ENCODE results near the gene LRP1B.
"Not testable (repeated sequence)": the region's sequence is repeated elsewhere in the genome, so short reads cannot be mapped to it uniquely, and the experiment has no call there.

The LRP1B gene

DNA sequence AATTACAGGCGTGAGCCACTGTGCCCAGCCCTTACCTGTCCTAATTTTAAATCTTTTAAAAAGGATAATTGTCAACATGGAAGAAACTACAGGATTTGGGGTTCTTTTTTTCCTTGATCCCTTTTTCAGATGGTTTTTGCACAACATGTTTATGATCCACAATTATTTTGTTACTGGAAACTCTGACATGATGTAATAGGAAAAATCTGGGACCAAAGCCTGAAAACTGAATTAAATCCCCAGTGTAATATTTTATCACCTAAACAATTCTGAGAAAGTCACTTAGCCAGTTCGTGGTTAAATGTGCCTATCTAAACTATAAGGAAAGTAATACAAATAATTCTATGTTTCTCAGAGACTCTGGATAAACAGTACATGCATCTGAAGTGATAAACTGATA is 1649.7 kb downstream of the LRP1B start:
- Mint-ChIP-seq H3K4me3 (no peak overlapping the region), H3K27me3 (no peaks in the 10 kb centered on the region), H3K36me3 (no peaks in the 10 kb centered on the region), H3K27ac (no peak overlapping the region), H3K9me3 (peaks cover 2% of the 10 kb centered on the region), H3K4me1 (no peaks in the 10 kb centered on the region)
- DNase-seq = no peak
- CTCF ChIA-PET = no interaction called here

- CTCF ChIA-PET = interaction anchor here (0.6 kb wide), 1 partner anchor 1642 kb away, joined by 3 read pairs; no protein-coding TSS in a partner anchor
These were observed 1657.0 kb downstream of the LRP1B start for GRCh38 chr2:140473851-140474250.

GRCh38 chr2:140472676-140473075 is 1658.1 kb downstream of the LRP1B start:
- no peak for DNase-seq
- Mint-ChIP-seq H3K4me3 (no peak overlapping the region), H3K9me3 (peaks cover 4% of the 10 kb centered on the region), H3K36me3 (no peaks in the 10 kb centered on the region), H3K27me3 (no peaks in the 10 kb centered on the region), H3K27ac (no peak overlapping the region), H3K4me1 (no peaks in the 10 kb centered on the region)
- CTCF ChIA-PET = no interaction called here

More at GRCh38 chr2:140473851-140474250, 1657.0 kb downstream of the LRP1B start:
- Mint-ChIP-seq H3K4me3 (no peak overlapping the region), H3K4me1 (no peaks in the 10 kb centered on the region), H3K9me3 (peaks cover 4% of the 10 kb centered on the region), H3K36me3 (no peaks in the 10 kb centered on the region), H3K27me3 (no peaks in the 10 kb centered on the region), H3K27ac (no peak overlapping the region)
- no peak for DNase-seq

- H3K27me3 Mint-ChIP-seq = no peaks in the 10 kb centered on the region
- no peaks in the 10 kb centered on the region for H3K36me3 Mint-ChIP-seq
- no peak overlapping the region for H3K27ac Mint-ChIP-seq
- no peak for DNase-seq
- H3K4me3 Mint-ChIP-seq = no peak overlapping the region
- peaks cover 8% of the 10 kb centered on the region for H3K9me3 Mint-ChIP-seq
- no peaks in the 10 kb centered on the region for H3K4me1 Mint-ChIP-seq
- CTCF ChIA-PET = no interaction called here
These were observed 1665.5 kb downstream of the LRP1B start for GRCh38 chr2:140465301-140465700.

DNA sequence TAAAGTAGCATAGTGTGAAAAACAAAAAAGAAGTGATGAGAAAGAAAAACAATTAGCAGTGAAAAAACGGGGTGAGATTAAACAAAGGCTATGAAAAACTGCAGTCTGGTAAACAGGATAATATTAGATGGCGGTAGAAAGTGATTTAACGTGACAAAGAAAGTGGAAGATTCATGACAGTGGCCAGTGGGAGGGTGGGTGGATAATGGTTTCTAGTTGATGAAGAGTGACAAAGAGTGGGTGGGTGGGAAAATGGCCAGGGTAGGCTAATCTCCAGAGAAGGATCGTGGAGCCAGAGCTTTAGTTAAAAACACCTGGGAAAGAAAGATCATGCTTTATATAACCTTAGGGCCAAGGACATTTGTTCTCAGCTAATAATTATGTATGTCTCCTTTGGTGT is 1667.8 kb downstream of the LRP1B start:
- H3K4me1 Mint-ChIP-seq = no peaks in the 10 kb centered on the region
- peaks cover 8% of the 10 kb centered on the region for H3K9me3 Mint-ChIP-seq
- CTCF ChIA-PET = no interaction called here
- H3K27me3 Mint-ChIP-seq = no peaks in the 10 kb centered on the region
- no peaks in the 10 kb centered on the region for H3K36me3 Mint-ChIP-seq
- H3K4me3 Mint-ChIP-seq = no peak overlapping the region
- no peak for DNase-seq
- no peak overlapping the region for H3K27ac Mint-ChIP-seq

GRCh38 chr2:140457483-140457882 is 1673.3 kb downstream of the LRP1B start:
- Mint-ChIP-seq H3K4me1 (no peaks in the 10 kb centered on the region), H3K4me3 (no peak overlapping the region), H3K9me3 (peaks cover 3% of the 10 kb centered on the region), H3K36me3 (no peaks in the 10 kb centered on the region), H3K27me3 (no peaks in the 10 kb centered on the region), H3K27ac (no peak overlapping the region)
- CTCF ChIA-PET = no interaction called here
- no peak for DNase-seq

DNA sequence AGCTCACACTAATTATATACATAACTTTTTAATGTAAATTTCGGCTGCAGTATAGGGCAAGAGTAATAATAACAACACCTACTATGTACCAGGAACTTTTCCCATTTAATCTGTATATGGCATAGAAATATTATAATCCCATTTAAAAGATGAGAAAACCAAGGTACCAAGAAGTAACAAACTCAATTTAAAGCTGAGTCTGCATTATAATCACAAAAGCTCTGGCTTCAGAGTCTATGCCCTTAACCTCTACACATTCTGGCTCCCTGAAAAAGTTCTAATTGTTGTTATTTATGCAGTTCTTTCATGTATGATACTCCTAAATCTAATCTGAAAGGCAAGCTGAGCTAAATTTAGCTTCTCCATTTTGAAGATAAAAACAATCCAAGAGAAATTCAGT is 1675.5 kb downstream of the LRP1B start:
- H3K9me3 Mint-ChIP-seq = peaks cover 3% of the 10 kb centered on the region

DNA sequence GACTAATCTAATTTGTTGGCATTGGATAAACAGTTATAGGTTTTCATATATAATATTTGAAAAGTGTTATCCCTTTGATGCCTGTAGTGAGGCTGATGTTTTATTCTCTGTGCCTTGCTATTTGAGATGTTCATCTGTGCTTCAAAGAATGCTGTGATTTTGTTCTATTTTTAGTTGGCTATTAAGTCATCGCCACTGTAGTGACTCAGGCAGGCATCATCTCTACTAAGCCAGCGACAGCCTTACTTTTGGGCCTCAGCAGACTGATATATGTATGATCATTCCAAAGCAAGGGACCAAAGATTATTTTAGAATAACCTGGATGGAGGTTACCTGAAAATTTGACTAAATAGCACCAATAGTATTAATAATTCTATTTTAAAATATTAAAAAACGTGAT is 1676.1 kb downstream of the LRP1B start:
- no peaks in the 10 kb centered on the region for H3K27me3 Mint-ChIP-seq
- H3K9me3 Mint-ChIP-seq = peaks cover 3% of the 10 kb centered on the region
- CTCF ChIA-PET = no interaction called here
- H3K4me3 Mint-ChIP-seq = no peak overlapping the region
- no peak overlapping the region for H3K27ac Mint-ChIP-seq
- DNase-seq = no peak
- no peaks in the 10 kb centered on the region for H3K4me1 Mint-ChIP-seq
- no peaks in the 10 kb centered on the region for H3K36me3 Mint-ChIP-seq

More for the DNA sequence above, 1675.5 kb downstream of the LRP1B start:
- H3K36me3 Mint-ChIP-seq = no peaks in the 10 kb centered on the region
- H3K4me3 Mint-ChIP-seq = no peak overlapping the region
- H3K27ac Mint-ChIP-seq = no peak overlapping the region
- no peak for DNase-seq
- no peaks in the 10 kb centered on the region for H3K4me1 Mint-ChIP-seq
- no peaks in the 10 kb centered on the region for H3K27me3 Mint-ChIP-seq
- CTCF ChIA-PET = no interaction called here

- CTCF ChIA-PET = no interaction called here
- H3K27ac Mint-ChIP-seq = no peak overlapping the region
- no peaks in the 10 kb centered on the region for H3K36me3 Mint-ChIP-seq
- no peaks in the 10 kb centered on the region for H3K27me3 Mint-ChIP-seq
- H3K4me3 Mint-ChIP-seq = no peak overlapping the region
- no peaks in the 10 kb centered on the region for H3K4me1 Mint-ChIP-seq
- DNase-seq = no peak
- H3K9me3 Mint-ChIP-seq = peaks cover 4% of the 10 kb centered on the region
These were observed 1679.5 kb downstream of the LRP1B start for GRCh38 chr2:140451324-140451723.

DNA sequence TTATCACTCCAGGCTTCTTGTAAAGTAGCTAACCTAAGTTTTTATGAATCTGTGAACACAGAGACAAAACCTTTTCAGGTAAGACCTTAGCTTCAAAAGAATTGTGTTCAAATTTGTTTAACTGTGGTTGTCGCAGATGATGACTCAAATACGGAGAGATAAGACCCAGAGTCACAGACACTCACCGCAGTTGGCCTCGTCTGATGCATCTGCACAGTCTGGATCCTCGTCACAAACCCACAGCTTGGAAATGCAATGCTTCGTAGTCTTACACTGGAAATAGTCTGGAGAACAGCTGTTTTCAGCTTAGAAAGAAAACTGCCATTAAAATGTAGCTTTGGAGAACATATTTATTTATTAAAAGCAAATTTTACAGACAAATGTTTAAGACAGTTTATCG is 1688.5 kb downstream of the LRP1B start:
- Mint-ChIP-seq H3K27me3 (no peaks in the 10 kb centered on the region), H3K27ac (no peak overlapping the region)

GRCh38 chr2:140440815-140441214 is 1690.0 kb downstream of the LRP1B start:
- Mint-ChIP-seq H3K36me3 (no peaks in the 10 kb centered on the region), H3K27me3 (no peaks in the 10 kb centered on the region), H3K9me3 (no peaks in the 10 kb centered on the region), H3K4me3 (no peak overlapping the region), H3K4me1 (no peaks in the 10 kb centered on the region), H3K27ac (no peak overlapping the region)
- CTCF ChIA-PET = no interaction called here
- DNase-seq = no peak

More for the DNA sequence above, 1688.5 kb downstream of the LRP1B start:
- no peaks in the 10 kb centered on the region for H3K36me3 Mint-ChIP-seq
- no peak overlapping the region for H3K4me3 Mint-ChIP-seq
- CTCF ChIA-PET = interaction anchor here (0.7 kb wide), 1 partner anchor 1279 kb away, joined by 3 read pairs; no protein-coding TSS in a partner anchor
- no peaks in the 10 kb centered on the region for H3K9me3 Mint-ChIP-seq
- DNase-seq = no peak
- no peaks in the 10 kb centered on the region for H3K4me1 Mint-ChIP-seq

DNA sequence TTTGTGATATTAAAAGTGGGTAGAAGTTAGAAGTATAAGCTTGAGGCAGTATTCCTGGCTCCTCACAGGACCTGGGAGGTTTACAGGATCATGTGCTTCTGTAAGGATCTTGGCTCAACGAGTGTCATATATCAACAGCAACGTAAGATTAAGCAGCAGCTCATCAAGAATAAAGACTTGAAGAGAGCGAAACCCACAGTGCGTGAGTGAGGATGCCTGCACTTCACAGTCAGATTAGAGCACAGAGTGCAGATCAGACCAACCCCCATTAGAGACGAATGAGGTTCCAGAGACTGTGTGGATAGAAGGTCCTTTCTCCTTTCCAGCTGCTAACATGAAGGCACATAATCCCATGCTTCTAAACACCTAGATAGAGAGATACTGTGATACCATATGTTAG is 1693.9 kb downstream of the LRP1B start:
- H3K4me3 Mint-ChIP-seq = no peak overlapping the region
- CTCF ChIA-PET = no interaction called here
- peaks cover 3% of the 10 kb centered on the region for H3K9me3 Mint-ChIP-seq
- H3K27ac Mint-ChIP-seq = no peak overlapping the region
- H3K36me3 Mint-ChIP-seq = no peaks in the 10 kb centered on the region
- H3K4me1 Mint-ChIP-seq = no peaks in the 10 kb centered on the region
- H3K27me3 Mint-ChIP-seq = no peaks in the 10 kb centered on the region
- DNase-seq = no peak

GRCh38 chr2:140427033-140427432 is 1703.8 kb downstream of the LRP1B start:
- H3K36me3 Mint-ChIP-seq, H3K27me3 Mint-ChIP-seq, H3K4me3 Mint-ChIP-seq, H3K4me1 Mint-ChIP-seq, CTCF ChIA-PET, DNase-seq, H3K27ac Mint-ChIP-seq: not testable (repeated sequence)
- peaks cover 12% of the 10 kb centered on the region for H3K9me3 Mint-ChIP-seq

GRCh38 chr2:140424471-140424870 is 1706.3 kb downstream of the LRP1B start:
- CTCF ChIA-PET = interaction anchor here (0.7 kb wide), 1 partner anchor 421 kb away, joined by 3 read pairs; no protein-coding TSS in a partner anchor
- Mint-ChIP-seq H3K36me3 (no peaks in the 10 kb centered on the region), H3K27me3 (no peaks in the 10 kb centered on the region), H3K4me3 (no peak overlapping the region), H3K9me3 (peaks cover 11% of the 10 kb centered on the region), H3K4me1 (no peaks in the 10 kb centered on the region), H3K27ac (no peak overlapping the region)
- DNase-seq = no peak

- Mint-ChIP-seq H3K4me3 (no peak overlapping the region), H3K27ac (no peak overlapping the region), H3K36me3 (no peaks in the 10 kb centered on the region), H3K27me3 (no peaks in the 10 kb centered on the region), H3K4me1 (no peaks in the 10 kb centered on the region), H3K9me3 (peaks cover 13% of the 10 kb centered on the region)
- CTCF ChIA-PET = no interaction called here
- no peak for DNase-seq
These were observed 1708.1 kb downstream of the LRP1B start for GRCh38 chr2:140422759-140423158.

DNA sequence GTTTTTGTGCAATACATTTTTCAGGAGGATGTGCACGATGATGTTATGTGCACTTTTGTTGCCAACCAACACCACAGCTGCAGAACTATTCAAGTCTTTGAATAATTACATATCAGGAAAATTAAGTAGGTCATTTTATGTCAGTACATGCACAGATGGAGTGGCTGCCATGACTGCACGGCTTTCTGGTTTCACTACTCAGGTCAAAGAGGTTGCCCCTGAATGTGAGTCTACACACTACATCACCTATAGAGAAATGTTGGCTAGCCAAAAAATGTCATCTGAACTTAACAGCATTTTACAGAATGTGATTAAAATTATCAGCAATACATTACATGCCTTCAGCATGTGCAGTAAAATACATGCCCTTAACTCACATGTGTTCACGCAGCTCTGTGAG is 1713.3 kb downstream of the LRP1B start:
- Mint-ChIP-seq H3K27me3 (no peaks in the 10 kb centered on the region), H3K27ac (no peak overlapping the region), H3K4me1 (no peaks in the 10 kb centered on the region), H3K9me3 (peaks cover 11% of the 10 kb centered on the region), H3K36me3 (no peaks in the 10 kb centered on the region), H3K4me3 (no peak overlapping the region)
- no peak for DNase-seq
- CTCF ChIA-PET = no interaction called here

All from activated naive CD4-positive, alpha-beta T cell treated with anti-CD3 and anti-CD28 coated beads, Interleukin-2, amount 10 ng/mL, durations not matched to agents 7 days and 5 days (primary cell).